Measurements from ENCODE around the gene LRRC4B.

The LRRC4B gene

DNA sequence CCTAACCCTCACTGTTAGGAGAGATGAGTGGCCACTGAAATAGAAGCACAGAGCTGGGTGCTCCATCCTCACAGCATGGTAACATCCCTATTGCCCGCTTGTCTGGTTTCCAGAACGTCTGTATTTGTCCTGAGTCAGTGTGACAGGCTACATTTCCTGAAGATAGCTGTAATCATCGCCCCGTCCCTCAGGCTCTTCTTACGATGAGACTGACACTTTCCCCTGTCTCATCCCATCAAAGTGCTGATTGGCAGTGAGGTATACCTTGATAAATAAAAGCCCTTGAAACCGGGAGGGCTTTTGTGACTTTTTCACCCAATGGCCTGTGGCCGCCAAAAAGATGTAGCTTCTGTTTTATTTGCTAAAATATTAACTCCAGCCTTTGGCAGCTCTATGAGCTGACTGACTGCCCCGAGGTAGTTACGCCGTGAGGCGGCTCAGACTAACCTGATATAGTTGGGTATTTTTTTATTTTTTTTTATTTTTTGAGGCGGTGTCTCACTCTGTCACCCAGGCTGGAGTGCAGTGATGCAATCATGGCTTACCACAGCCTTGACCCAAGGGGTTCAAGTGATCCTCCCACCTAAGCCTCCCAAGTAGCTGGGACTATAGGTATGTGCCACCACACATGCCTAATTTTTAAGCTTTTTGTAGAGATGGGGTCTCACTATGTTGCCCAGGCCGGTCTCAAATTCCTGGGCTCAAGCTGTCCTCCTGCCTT lies 5.7 kb upstream of the LRRC4B start:
- no peak for DNase-seq (ENCODE audit: low read depth in 2 of 2)

DNA sequence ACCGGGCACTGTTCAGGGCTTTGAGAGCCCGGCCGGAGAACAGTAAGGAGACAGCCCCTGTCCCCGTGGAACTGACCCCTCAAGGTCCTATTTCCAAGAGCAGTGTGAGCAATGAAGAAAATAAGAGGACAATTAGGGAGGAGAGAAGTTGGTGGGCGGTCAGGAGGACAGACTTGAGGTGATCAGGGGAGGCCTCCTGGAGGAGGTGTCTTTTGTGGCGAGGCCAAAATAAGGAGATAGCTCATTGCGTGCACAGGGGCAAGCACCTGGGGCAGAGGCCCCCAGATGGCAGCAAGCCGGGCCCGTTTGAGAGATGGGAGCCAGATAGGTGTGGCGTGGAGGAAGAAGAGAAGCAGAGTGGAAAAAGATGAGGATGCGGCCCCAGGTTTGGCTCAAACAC lies 2.8 kb upstream of the LRRC4B start:
- DNase-seq (ENCODE audit: low read depth in 2 of 2): no peak

DNA sequence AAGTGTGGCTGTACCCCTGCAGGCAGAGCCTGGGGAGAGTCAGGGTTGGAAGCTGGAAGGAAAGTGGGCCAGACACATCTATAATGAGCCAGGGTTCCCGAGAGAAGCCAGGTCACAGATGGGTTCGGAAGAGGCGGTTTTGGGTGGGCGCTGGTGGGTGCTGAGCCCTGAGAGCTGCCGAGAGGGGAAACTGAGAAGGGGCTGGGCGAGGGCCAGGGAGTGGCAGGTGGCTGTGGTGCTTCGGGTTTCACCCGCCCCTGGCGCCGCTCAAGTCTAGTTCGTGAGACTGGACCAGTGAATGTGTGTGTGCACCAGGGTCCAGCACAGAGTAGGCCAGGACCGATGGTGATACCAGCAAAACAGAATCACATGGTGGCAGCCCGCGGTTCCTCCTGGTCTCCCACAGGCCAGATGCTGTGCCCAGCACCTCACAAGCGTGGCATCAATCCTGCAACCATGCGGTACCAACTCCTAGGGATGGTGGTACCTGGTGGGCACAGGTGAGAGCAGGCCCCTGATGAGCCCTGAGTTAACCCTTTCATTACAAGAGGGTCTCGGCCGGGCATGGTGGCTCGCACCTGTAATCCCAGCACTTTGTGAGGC lies 1.8 kb upstream of the LRRC4B start:
- DNase-seq (ENCODE audit: low read depth in 2 of 2): no peak

DNA sequence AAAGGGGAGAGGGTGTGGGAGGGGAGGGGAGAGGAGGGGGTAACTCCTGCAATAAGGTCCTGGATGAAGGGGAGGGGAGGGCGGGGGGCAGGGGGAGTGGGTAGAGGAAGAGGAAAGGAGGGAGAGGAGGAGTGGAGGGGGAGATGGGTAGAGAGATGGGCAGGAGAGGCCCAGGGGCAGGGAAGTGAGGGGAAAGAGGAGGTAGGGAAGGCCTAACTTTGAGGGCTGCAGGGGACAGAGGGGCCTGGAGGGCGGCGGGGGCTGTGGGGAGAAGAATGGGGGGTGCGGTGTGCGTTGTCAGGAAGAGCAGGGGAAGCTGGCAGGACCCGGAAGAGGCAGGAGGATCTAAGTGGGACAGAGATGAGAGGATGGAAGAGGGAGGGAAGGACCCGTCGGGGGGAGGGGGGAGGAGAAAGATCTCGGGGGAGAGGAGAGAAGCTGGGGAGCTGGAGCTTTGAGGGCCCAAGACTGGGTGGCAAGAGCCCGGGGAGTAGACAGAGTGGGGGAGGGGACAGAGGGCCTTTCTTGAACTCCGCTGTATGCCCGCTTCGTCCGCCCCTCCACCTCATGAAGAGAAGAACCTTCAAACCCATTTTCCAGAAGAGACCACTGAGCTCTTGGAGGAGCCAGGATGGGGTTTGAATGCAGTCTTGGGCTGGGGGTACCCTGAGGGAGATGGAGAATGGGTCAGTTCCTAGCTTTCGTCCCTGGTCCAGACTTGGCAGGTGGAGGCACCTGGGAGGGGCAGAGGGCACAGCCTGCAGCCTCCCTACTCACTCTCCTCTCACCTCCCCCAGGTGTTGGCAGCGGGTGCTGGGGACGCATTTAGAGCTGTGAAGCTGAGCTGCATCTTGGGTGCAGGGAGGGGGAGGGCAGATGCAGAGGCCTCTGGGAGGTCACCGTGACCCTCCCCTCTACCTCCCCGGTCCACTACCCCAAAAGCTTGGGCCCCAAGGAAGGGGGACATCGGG lies 778 bp upstream of the LRRC4B start:
- DNase-seq (ENCODE audit: low read depth in 2 of 2): no peak

DNA sequence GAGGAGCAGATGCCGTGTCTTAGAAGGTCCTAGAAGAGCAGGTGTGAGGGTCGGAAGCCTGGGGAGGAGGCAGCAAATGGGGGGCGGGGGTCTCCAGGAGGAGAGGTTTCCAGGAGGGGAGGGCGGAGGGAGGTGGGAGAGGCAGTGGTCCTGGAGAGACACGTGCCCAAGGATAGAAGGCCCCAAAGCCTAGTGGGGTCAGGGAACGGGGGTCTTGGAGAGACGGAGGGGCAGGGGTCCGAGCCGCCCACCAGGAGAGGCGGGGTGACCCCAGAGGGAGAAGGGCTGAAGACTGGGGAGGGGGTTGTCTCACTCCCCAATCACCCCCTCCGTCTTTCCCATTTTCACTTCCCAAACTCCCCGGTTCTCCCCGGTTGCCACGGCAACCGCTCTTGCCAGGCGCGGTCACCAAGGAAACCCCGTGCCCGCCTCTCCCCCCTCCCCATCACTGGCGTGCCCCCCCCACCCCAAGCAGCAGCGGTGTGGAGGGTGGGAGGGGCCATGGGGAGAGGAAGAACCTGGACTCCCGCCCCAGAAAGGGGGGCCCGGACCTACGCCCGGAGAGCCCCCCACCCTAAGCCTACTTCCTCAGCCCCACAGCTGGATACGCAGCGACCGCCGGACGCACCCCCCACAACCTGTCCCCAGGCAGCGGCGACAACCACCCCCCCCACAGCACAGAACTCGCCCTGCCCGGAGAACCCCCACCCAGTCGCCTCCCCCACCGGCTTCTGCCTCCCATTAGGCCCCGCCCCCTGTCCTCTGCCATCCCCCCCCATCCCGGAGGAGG lies 988 bp downstream of the LRRC4B start:
- no peak for DNase-seq (ENCODE audit: low read depth in 2 of 2)

DNA sequence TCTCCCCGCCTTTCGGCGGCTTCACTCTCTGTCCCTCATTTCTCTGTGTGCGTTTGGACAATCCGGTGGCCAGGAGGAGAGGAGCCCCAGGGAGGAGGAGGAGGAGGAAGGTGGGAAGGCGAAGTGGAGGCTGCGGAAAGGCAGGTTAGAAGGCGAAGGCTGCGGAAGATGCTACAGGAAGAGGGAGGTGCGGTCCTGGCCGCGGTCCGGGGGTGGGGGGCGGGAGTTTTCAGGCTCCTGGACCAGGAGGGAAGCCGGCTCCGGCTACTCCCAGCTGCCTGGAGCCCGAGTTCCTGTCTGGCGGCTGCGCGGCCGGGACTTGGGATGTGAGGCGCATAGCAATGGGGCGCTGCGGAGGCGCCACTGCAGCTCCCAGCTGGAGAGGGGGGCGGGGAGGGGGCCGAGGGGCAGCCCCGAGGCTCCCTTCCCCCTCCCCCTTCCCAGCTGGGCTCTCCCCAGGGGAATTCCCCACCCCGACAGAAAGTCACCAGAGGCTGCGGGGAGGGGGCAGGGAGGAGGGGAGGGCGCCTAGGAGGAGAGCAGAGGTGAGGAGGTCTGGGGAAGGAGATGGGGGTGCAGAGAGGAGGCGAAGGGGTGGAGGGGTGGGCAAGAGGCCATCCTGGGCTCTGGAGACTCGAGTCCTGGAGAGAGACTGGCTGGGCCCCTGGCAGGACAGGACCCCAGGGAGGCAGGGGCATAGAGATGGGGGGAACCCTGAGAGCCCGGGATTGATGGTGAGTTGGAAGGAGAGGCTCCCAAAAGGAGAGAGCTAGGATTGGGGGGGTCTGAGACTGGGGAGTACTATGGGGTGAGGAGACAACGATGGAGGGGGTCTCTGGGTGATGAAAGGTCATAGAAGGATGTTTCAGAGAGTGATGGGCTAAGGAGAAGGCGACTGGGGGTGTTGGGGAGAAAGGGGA lies 2.0 kb downstream of the LRRC4B start:
- peak in 1 of 2 donors; percentile 17 for DNase-seq (ENCODE audit: low read depth in 2 of 2)

DNA sequence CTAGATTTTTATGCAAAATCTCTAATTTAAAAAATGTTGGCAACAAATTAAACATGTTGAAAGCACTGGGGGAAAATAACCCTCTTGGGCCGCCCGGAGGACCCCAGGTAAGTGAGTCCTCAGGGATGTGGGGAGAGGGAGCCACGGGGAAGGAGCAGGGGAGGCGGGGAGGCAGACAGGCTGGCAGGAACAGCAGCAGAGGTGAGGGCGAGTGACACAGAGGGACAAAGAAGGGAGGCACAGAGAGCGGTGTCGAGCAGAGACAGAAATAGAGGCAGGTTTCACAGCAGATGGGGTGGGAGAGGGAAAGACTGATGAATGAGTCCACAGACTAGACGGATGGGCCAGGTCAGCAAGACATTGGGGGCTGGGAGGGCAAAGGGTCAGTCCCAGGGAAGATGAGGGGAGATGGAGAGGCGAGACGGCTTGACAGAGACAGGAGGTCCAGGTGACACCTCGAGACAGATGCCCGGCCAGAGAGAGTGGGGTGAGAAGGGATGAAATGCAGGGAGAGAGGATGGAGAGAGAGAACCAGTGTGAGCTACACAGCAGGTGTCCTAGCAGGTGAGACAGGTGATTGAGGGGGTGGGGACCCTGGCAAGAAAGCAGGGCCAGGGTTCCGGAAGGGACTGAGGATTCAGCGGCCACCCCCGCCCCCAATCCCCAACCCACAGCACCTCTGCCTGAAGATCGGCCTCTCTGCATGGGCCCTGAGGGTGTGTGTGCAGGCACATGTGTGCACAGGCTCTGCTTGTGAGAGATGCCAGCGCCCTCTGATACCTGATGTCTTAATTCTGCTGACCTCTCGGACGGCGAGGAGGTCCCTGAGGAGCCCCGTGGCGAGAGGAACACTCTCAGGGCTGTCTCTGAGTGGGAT lies 3.8 kb downstream of the LRRC4B start:
- DNase-seq (ENCODE audit: low read depth in 2 of 2): no peak

DNA sequence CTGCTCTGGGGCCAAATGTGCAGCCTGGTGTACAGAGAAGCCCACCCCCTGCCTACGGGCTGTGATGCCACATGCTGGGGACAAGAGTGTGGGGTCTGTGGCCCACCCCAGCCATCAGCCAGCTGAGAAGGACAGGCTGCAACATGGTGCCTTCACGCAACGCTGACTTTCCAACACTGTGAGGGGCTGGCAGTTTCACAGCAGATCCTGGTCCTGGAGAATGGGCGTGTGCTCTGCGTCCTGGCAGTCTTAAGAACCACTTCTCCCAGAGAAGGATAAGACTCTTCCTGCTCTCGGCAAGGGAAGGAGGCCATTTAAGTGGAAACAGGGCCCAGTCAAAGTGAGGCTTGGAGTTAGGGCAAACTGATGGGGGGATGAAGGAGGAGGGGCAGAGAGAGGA lies 4.6 kb downstream of the LRRC4B start:
- DNase-seq (ENCODE audit: low read depth in 2 of 2): no peak

DNA sequence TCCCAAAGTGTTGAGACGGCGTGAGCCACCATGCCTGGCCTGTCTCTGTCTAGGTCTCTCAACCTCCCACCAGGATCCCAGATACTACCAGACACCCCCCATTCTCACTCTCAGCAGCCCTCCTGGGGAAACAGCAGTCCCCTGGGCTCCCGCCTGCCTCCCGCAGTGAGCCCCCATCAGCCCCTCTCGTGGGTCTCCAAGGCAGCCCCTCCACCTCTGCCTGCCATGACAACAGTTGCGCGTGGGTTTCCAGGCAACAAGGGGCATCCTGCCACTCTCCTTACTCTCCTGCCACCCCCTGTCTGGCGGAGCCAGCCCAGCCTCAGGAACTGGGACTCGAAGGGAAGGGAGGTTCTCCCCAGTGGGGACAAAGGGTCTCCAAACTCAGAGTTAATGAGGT lies 5.2 kb downstream of the LRRC4B start:
- no peak for DNase-seq (ENCODE audit: low read depth in 2 of 2)

DNA sequence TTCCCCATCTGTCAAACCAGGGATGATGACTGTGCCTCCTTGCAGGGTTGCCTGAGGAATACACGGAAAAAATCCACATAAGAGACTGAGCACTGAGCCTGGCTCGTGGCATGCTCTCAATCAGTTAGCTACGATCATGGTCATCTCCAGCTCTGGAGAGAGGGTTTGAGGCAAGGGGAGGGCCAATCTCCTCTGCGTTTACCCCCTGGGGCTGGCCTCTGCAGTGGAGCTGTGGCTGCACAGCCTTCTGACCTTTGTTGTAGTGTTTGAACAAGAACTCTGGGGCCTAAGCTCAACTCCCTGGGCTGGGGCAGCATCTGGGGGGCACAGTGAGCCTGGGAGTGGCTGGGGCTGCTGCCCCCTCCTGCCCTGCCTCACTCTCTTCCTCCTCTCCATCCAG lies 5.9 kb downstream of the LRRC4B start:
- DNase-seq (ENCODE audit: low read depth in 2 of 2): no peak

DNA sequence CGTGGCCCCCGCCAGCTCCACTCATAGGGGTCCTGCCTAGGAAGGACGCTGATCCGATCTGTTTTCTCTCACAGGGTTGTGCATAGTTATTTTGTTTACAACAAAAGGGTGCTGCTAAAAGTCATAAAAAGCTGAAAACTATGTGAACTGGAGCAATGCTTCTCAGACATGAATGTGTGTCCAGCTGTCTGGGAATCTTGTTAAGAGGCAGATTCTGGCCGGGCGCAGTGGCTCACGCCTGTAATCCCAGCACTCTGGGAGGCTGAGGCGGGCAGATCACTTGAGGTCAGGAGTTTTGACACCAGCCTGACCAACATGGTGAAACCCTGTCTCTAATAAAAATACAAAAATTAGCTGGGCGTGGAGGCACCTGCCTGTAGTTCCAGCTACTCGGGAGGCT lies 8.6 kb downstream of the LRRC4B start:
- DNase-seq (ENCODE audit: low read depth in 2 of 2): no peak

DNA sequence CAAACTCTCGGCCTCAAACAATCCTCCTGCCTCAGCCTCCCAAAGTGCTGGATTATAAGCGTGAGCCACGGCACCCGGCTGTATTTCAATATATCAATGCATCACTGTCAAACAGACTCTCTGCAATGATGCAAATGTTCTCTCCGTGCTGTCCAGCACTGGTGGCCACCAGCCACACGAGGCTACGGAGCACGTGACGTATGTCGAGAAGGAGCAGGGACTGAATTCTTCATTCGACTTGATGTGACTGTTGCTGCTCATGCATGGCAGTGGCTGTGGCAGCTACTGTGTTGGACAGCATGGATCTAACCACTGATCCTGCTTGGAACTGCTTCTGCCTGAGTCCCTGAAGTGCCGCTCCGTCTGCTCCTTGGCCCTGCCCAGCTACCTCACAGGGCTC lies 9.8 kb downstream of the LRRC4B start:
- no peak for DNase-seq (ENCODE audit: low read depth in 2 of 2)

DNA sequence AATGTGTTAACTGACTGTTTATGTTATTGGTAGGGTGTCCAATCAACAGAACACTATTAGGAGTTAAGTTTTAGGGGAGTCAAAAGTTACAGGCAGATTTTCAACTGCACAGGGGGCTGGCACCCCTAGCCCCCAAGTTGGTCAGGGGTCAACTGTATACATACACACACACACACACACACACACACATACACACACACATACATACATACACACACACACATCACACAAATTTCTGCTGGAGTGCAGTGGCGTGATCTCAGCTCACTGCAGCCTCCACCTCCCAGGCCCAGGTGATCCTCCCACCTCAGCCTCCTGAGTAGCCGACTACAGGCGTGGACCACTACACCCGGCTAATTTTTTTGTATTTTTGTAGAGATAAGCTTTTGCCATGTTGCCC lies 10.2 kb downstream of the LRRC4B start:
- DNase-seq (ENCODE audit: low read depth in 2 of 2): no peak

DNA sequence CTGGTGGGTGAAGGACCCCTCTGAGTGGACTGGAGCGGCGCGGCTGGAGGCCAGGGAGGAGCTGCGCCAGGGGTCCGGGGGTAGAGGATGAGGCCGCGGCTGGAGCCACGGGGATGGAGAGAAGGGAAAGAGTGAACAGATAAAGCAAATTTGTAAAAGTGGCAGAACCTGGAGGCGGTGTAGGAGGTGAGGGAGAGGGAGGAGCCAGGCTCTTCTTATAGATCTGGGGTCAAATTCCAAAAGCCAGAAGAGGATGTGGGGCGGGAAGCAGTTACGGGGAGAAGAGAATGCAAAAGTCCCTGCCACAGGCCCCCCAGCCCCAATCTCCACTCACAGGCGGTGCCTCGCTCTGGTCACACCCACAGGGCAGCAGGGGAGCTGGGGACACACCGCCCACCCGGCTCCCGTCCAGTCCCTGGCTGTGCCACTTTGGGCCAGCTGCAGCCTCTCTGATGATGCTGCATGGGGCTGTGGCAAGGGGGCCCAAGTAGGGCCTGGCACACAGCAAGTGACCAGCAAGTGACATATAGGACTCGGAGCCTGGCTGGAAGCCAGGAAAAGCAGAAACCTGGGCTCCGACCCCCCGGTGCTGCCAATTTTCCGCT lies 11.1 kb downstream of the LRRC4B start:
- DNase-seq (ENCODE audit: low read depth in 2 of 2): no peak

DNA sequence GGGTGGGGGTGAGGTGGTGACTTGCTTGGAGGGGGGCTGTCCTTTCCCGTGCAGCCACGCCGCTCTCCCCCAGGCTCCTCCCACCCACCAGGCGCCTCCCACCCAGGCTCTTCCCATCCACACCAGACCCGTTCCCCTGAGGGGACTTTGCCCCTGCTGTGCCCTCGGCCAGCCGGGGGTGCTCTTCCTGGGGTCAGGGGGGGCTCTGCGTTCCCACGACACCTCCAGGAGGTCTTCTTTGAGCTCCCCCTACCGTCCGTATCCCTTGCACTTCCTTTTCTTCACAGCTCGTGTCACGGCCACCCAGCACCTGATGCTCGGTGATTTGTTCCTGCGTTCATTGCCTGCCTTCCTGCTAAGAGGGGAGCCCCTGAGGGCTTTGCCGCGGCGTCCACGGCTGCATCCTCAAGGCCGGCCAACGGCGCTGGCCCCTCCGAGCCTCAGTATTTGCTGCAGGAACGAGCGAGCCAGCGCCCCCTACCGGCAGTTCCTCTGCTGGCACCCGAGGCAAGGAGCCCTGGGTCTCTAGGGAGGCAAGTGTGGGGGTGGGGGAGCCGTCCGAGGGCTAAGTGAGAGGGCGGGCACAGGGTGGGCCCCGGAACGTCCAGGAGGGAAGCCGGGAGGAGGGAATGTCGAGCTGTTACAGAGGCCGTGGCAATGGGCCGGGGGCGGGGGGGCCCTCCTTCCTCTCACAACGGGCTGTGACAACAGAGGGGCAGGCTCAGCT lies 11.8 kb downstream of the LRRC4B start:
- peak; percentile 50 to 68 for DNase-seq (ENCODE audit: low read depth in 2 of 2)

DNA sequence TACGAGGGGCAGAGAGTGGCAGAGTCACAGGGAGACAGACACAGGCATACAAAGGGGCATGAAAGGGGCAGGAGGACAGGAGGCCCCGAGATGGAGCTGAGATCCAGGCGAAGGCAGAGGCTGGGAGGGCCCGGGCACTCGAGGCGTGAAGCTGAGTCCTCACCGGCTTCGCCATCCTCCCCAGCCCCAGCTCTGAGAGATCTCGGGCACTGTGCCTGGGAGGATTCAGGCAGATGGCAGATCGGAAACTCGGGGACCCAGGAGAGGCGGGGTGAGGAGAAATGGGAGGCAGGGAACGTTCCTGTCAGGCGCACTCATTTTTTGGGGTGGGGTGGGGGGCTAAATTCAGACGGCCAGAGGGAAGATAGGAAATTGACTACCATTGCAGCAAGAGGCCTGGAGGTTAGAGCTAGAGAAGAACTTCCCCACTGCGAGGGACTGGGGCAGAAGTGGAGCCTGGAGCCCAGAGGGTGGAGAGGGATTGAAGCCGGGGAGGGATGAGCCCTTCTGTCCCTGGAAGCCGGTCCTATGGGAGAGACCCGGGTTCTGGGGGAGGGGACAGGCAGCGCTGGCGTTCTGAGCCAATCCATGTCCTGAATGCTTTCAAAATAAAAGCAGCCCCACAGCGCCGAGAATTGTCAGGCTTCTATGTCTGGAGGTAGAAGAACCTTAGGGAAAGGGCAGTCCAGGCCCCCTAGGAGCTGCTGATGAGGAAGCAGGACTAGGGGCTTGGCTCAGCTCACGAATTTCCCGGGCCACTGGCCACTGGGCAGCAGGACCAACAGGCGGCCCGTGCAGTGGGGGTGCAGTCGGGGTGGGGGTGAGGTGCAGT lies 12.6 kb downstream of the LRRC4B start:
- no peak for DNase-seq (ENCODE audit: low read depth in 2 of 2)

DNA sequence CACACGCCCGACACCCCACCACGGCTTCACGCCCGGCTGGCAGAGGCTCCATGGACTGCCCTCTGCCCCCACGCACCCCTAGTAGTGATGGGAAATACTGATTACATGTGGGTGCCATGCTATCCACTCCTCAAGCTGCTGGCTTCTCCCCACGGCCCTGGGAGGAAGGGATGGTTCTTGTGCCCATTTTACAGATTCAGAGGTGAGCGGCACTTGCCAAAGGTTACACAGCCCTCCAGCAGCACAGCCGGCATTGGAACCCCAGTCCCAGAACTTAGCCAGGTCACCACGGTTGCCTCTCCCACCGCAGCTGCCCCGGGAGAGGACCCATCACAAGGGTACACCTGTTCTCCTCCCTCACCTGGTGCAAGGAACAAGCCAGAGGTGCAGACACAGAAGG lies 13.2 kb downstream of the LRRC4B start:
- no peak for DNase-seq (ENCODE audit: low read depth in 2 of 2)

DNA sequence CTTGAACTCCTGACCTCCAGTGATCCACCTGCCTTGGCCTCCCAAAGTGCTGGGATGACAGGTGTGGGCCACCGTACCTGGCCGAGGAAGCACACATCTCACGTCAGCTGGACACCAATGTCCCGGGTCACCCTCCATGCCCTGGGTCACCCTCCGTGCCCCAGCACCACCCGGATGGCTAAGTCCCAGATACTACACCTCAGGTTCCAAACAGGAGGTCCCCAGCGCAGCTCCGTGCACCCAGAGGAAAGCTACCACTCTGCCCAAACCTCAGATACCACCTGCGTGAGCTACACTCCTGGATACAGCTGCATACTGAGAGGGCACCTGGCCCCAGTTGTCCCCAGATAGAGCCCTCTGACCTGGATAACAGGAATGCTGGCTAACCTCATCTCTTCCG lies 14.0 kb downstream of the LRRC4B start:
- DNase-seq (ENCODE audit: low read depth in 2 of 2): no peak
